Heart left ventricle (tissue), 16 donors: ENCODE measurements around the gene MBD3L3. TPM values are rescaled to one million over a fixed set of nuclear protein-coding genes. Genes with fewer than 3 reads are reported as not detected.
A peak's percentile ranks its signal among the peaks of the same experiment; 100 is the strongest.

ENCODE experiments used
- ATAC-seq, 4 donors: fragments of 200-7000 bp; cut with Tn5 transposase; one replicate each; pipeline ENCODE4 v1.9.1; 2020 to 2022; ENCODE audit warnings: moderate library complexity in 4 of 4, mild to moderate bottlenecking in 3 of 4, moderate number of reproducible peaks in 1 of 4
- DNase-seq, 5 donors: peaks; one replicate each; pipeline ENCODE4 v3.0.0-alpha.2; 2020
- H3K27ac ChIP-seq, 12 donors: fragments of 200-600 bp; sonication (generic) in 4 of 12; one replicate each; pipeline versions ENCODE4 v1.5.0 to v1.8.0; 2016 to 2022; ENCODE audit warnings: mild to moderate bottlenecking in 2 of 12
- H3K27me3 ChIP-seq, 9 donors: fragments of 200-600 bp; sonication (generic) in 2 of 9; one replicate each; pipeline versions ENCODE4 v1.5.1 to v1.8.0; 2016 to 2022; ENCODE audit warnings: mild to moderate bottlenecking in 3 of 9
- H3K36me3 ChIP-seq, 9 donors: fragments of 200-600 bp; sonication (generic) in 2 of 9; one replicate each; pipeline versions ENCODE4 v1.5.0 to v1.8.0; 2018 to 2022; ENCODE audit warnings: mild to moderate bottlenecking in 2 of 9
- H3K4me1 ChIP-seq, 12 donors: fragments of 200-600 bp; sonication (generic) in 4 of 12; one replicate each; pipeline versions ENCODE4 v1.5.0 to v1.8.0; 2016 to 2022; ENCODE audit warnings: mild to moderate bottlenecking in 3 of 12
- H3K4me3 ChIP-seq, 12 donors: fragments of 200-600 bp; sonication (generic) in 4 of 12; one replicate each; pipeline versions ENCODE4 v1.5.0 to v1.8.0; 2017 to 2022; ENCODE audit warnings: mild to moderate bottlenecking in 9 of 12, moderate library complexity in 4 of 12
- H3K9me3 ChIP-seq, 12 donors: fragments of 200-600 bp; sonication (generic) in 4 of 12; one replicate each; pipeline versions ENCODE4 v1.5.0 to v1.8.0; 2016 to 2022; ENCODE audit warnings: mild to moderate bottlenecking in 1 of 12
- POLR2A ChIP-seq, 2 donors: fragments of 450-650 bp; IDR thresholded peaks; one replicate each; pipeline ENCODE4 v1.6.1; 2017; ENCODE audit warnings: antibody characterized with exemption in 2 of 2, mild to moderate bottlenecking in 2 of 2, moderate library complexity in 2 of 2
- WGBS, 4 donors: extraction: QIAGEN DNeasy Blood & Tissue Kit in 2 of 4; methylation state at CpG; one replicate each; pipeline versions ENCODE4 v1.1.5 to v1.1.7; 2013 to 2018; 5-methylcytosine and 5-hydroxymethylcytosine counted together
- intact Hi-C, 10 donors: fragments of 100-400 bp; cut with DNase I; formaldehyde crosslinking; loops; one replicate each; pipeline versions ENCODE4 v1.11.1 to v1.14.2; 2022
- polyA plus RNA-seq, 2 donors: library from polyadenylated mRNA; stranded (reverse); fragments of 200-250 nt; gene quantifications; one replicate each; pipeline ENCODE4 v1.2.3, GENCODE V29; 2013
- total RNA-seq, 9 donors: library from RNA; depleted of rRNA in 2 of 9; stranded (reverse); fragments of >200 nt in 2 of 9; fragmentation: NEBNext Ultra II Directional in 3 of 9; extraction: Animal tissue kit (Norgen Biotek cat#: 25700) in 3 of 9; gene quantifications; one replicate each; pipeline versions ENCODE4 v1.1.0 to v1.2.4, GENCODE V29; 2016 to 2023
- TF ChIP-seq, protein P1 (sequence below), 12 donors: fragments of 200-600 bp; sonication (generic) in 4 of 12; IDR thresholded peaks; one replicate each; pipeline versions ENCODE4 v1.5.0 to v1.8.0; 2018 to 2022; ENCODE audit warnings: antibody characterized with exemption in 12 of 12, mild to moderate bottlenecking in 5 of 12
- donor health status: ischemic (EF 13 %, LVEDD 7.1; RV severe dilation, severe dysfunction).
- donor health status: healthy with polysubstance abuse.
- donor health status: DM: no; HTN: yes; CAD: no.
- donor health status: DM: no; HTN: no; CAD: no.
- donor health status: ischemic (EF 25% LVEDD 6.9; RV normal size, moderate dysfunction).
- donor health status: ischemic (EF 25% LVEDD 5.7; RV mildly dilated, moderate dysfunction).
- donor health status: healthy.
- donor health status: DM: yes; HTN: yes; CAD: no.
- donor health status: ischemic (EF 35%, LVEDD 5.7; RV mildly dilated, moderate dysfunction).
- donor health status: nonischemic (EF 11% LVEDD 7.7; RV severe dilation, severe dysfunction).
- donor health status: DM: yes; HTN: yes; CAD: no.
- donor health status: PGD.
- donor health status: ischemic (EF 29% LVEDD 5.4; RV normal size, mild dysfunction).
- donor health status: nonischemic (EF 23%, LVEDD 6.1; RV moderate dilation, normal function).

MBD3L3 gene
- total and polyA plus RNA-seq, 11 donors, result not detected

DNA sequence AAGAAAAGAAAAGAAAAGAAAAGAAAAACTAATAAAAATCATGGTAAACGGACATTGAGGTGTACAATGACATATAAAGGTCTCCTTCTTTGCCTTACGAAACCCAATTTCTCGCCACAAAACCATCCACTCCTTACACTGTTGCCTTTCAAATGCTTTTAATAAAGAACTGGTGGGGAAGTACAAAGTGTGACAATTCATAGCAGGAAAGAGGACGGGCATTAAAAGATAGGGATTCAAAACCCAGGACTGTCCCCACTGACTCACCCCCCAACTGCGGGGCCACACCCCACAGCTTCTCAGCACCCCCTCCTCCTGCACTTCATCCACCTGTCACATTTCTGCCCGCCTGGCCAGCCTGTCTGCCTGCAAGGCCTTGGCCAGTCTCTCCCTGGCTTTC, 39.6 kb downstream of the MBD3L3 start:
- Histone ChIP-seq H3K4me1 (peaks cover 0 to 3% (median 0%) of the 10 kb centered on the region in 12 donors), H3K9me3 (peaks cover 0 to 5% (median 0%) of the 10 kb centered on the region in 12 donors), H3K4me3 (no peak overlapping the region), H3K36me3 (no peaks in the 10 kb centered on the region), H3K27ac (no peak overlapping the region), H3K27me3 (peaks cover 0 to 24% (median 3%) of the 10 kb centered on the region in 9 donors)
- ATAC-seq (no peak), DNase-seq (no peak)
- TF ChIP-seq, protein P1, sequence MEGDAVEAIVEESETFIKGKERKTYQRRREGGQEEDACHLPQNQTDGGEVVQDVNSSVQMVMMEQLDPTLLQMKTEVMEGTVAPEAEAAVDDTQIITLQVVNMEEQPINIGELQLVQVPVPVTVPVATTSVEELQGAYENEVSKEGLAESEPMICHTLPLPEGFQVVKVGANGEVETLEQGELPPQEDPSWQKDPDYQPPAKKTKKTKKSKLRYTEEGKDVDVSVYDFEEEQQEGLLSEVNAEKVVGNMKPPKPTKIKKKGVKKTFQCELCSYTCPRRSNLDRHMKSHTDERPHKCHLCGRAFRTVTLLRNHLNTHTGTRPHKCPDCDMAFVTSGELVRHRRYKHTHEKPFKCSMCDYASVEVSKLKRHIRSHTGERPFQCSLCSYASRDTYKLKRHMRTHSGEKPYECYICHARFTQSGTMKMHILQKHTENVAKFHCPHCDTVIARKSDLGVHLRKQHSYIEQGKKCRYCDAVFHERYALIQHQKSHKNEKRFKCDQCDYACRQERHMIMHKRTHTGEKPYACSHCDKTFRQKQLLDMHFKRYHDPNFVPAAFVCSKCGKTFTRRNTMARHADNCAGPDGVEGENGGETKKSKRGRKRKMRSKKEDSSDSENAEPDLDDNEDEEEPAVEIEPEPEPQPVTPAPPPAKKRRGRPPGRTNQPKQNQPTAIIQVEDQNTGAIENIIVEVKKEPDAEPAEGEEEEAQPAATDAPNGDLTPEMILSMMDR (IDR thresholded peaks at IDR 0.05), result no peak
- no peak for TF ChIP-seq POLR2A (IDR thresholded peaks at IDR 0.05)
- WGBS, 4 donors, result 67 to 79% (median 75%) methylated on average over 6 of the region's 6 CpGs
- intact Hi-C loops, result no loop called here

DNA sequence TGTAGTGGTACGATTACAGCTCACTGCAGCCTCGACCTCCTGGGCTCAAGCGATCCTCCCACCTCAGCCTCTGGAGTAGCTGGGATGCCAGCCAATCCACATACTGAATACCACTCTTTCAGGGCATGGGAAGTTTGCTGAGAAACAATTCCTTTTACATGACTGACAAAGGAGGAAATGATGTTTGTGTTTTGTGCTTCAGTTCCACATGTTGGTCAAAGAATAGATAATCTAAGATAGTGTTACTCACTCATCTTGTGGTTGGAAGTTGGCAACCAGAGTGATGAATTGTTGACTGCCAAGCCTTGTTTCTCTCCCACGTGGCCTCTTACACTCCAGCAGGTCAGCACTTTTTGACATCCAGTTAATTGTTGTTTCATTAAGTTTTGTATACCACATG, 44.8 kb downstream of the MBD3L3 start:
- no peak for ATAC-seq
- WGBS, 4 donors, result 64 to 71% (median 68%) methylated on average over 4 of the region's 4 CpGs
- Histone ChIP-seq H3K4me3 (no peak overlapping the region), H3K27me3 (peaks cover 0 to 24% (median 3%) of the 10 kb centered on the region in 9 donors), H3K36me3 (no peaks in the 10 kb centered on the region), H3K4me1 (peaks cover 0 to 17% (median 0%) of the 10 kb centered on the region in 12 donors), H3K27ac (peak overlapping the region in 1 of 12 donors; percentile 34), H3K9me3 (peaks cover 0 to 5% (median 0%) of the 10 kb centered on the region in 12 donors)
- intact Hi-C loops, result no loop called here
- TF ChIP-seq, protein P1 (IDR thresholded peaks at IDR 0.05), result no peak
- no peak for TF ChIP-seq POLR2A (IDR thresholded peaks at IDR 0.05)
- no peak for DNase-seq

DNA sequence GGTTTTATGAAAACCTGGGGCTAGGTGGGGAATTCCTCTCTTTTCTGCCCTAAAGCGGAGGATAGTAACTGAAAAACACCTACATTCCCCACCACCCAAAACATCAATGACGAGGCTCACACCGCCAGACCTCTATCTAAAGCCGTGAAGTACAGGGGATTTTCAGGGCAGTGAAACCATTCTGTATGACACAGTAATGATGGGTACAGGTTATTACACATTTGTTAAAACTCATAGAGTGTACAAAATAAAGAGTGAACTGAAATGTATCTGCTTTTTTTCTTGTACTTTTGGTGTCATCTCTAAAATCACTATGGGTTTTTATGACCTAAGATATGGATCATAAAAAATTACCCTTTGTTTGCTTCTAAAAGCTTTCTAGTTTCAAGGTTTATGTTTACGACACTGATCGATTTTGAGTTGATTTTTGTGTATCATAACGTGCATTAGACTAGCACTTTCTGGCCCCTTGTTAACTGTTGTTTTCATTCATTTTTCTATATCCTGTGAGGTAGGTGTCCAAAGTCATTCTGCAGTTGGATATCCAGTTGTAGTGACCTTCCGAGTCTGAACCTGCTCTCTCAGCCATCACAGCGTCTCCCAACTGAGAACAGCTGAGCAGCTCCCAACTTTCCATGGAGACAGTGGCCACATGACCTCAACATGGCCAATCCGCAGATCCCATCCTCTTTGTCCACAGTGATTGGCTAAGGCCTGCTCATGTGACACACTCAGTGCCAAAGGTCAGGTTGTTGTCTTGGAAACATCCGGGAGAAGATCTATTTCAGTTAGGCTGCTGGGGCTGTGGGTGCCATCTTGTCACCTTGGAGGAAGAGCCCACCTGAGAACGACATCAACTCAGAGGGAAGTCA, 47.5 kb downstream of the MBD3L3 start:
- 78 to 87% (median 85%) methylated on average over 12 of the region's 12 CpGs for WGBS, 4 donors
- H3K9me3 ChIP-seq, result peaks cover 0 to 5% (median 0%) of the 10 kb centered on the region in 12 donors

DNA sequence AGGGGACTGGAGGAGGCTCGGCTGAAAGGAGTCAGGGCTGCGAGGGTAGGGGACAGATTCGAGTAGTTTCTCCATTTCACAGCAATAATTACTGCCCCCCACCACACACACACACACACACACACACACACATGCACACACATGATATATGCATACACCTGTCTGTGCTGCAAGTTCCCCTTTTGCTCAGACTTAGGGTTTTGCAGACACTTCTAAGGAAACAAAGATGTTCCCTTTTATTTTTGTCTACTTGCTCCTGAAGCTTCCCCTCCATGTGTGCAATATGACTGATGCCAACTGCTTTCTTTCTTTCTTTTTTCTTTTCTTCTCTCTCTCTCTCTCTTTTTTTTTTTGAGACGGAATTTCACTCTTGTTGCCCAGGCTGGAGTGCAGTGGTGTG, 50.6 kb downstream of the MBD3L3 start:
- H3K4me1 ChIP-seq, result peaks cover 0 to 7% (median 0%) of the 10 kb centered on the region in 12 donors
- peaks cover 0 to under 1% (median 0%) of the 10 kb centered on the region in 9 donors for H3K27me3 ChIP-seq
- no peak for ATAC-seq
- H3K4me3 ChIP-seq, result no peak overlapping the region
- no peaks in the 10 kb centered on the region for H3K36me3 ChIP-seq
- H3K27ac ChIP-seq, result no peak overlapping the region
- DNase-seq, result no peak
- no peak for TF ChIP-seq POLR2A (IDR thresholded peaks at IDR 0.05)
- TF ChIP-seq, protein P1 (IDR thresholded peaks at IDR 0.05), result no peak
- intact Hi-C loops, result no loop called here
- WGBS, 4 donors, result 47 to 66% (median 65%) methylated on average over 4 of the region's 4 CpGs
- H3K9me3 ChIP-seq, result no peaks in the 10 kb centered on the region

More for the DNA sequence above, 47.5 kb downstream of the MBD3L3 start:
- H3K4me1 ChIP-seq, result peaks cover 0 to 17% (median 0%) of the 10 kb centered on the region in 12 donors
- H3K4me3 ChIP-seq, result no peak overlapping the region
- no peaks in the 10 kb centered on the region for H3K36me3 ChIP-seq
- peaks cover 0 to 6% (median 0%) of the 10 kb centered on the region in 9 donors for H3K27me3 ChIP-seq
- DNase-seq (no peak), ATAC-seq (no peak)
- H3K27ac ChIP-seq, result no peak overlapping the region
- intact Hi-C loops, result no loop called here
- no peak for TF ChIP-seq POLR2A (IDR thresholded peaks at IDR 0.05)

Other genes with a start within 250 kb of the MBD3L3 start
- 1 to 10 TPM in 2 of 9 donors, under 1 TPM in 2, not detected in 5; 0.18 to 6.4 (median 0.97) TPM for gene ADGRE1, start 171.1 kb downstream of the MBD3L3 start, total RNA-seq
- under 1 TPM in 1 of 2 donors, not detected in 1; 0.12 TPM for gene ADGRE1, start 171.1 kb downstream of the MBD3L3 start, polyA plus RNA-seq
- gene MBD3L2B, start 37.2 kb downstream of the MBD3L3 start, total RNA-seq, result not detected
- not detected for gene MBD3L2B, start 37.2 kb downstream of the MBD3L3 start, polyA plus RNA-seq
- not detected for gene MBD3L5, start 28.1 kb downstream of the MBD3L3 start, total RNA-seq
- not detected for gene MBD3L5, start 28.1 kb downstream of the MBD3L3 start, polyA plus RNA-seq
- not detected for gene MBD3L4, start 18.5 kb downstream of the MBD3L3 start, total RNA-seq
- not detected for gene MBD3L4, start 18.5 kb downstream of the MBD3L3 start, polyA plus RNA-seq
- not detected for gene MBD3L2, start 9.4 kb downstream of the MBD3L3 start, total RNA-seq
- gene MBD3L2, start 9.4 kb downstream of the MBD3L3 start, polyA plus RNA-seq, result not detected
- 1 to 10 TPM; 3.1 to 7.1 (median 3.9) TPM for gene ZNF557, start 11.0 kb upstream of the MBD3L3 start, total RNA-seq
- 1 to 10 TPM; 1.9 to 2.0 TPM for gene ZNF557, start 11.0 kb upstream of the MBD3L3 start, polyA plus RNA-seq
- 100 to 1,000 TPM in 5 of 9 donors, 10 to 100 TPM in 4; 73.7 to 221 (median 103) TPM for gene INSR, start 235.7 kb upstream of the MBD3L3 start, total RNA-seq
- gene INSR, start 235.7 kb upstream of the MBD3L3 start, polyA plus RNA-seq, result 10 to 100 TPM; 28.7 to 40.5 TPM